Mesendoderm (in vitro differentiated cells): ENCODE data around the gene ARID1B.
"Not testable (repeated sequence)": the region's sequence is repeated elsewhere in the genome, so short reads cannot be mapped to it uniquely, and the experiment has no call there.

Source experiments
- DNase-seq: peaks from one replicate; pipeline ENCODE4 v3.0.0; 2013
- H2AK5ac ChIP-seq: 2 replicates; pipeline ENCODE4 v1.6.1; 2013; ENCODE audit warnings: low read length, inconsistent platforms
- H2BK120ac ChIP-seq: 2 replicates; pipeline ENCODE4 v1.6.1; 2013; ENCODE audit warnings: low read depth, mild to moderate bottlenecking, low read length, moderate library complexity, mixed read lengths
- H2BK15ac ChIP-seq: replicated peaks from 2 replicates; pipeline ENCODE4 v1.6.1; 2013; ENCODE audit warnings: low read depth, mild to moderate bottlenecking, moderate library complexity
- H2BK5ac ChIP-seq: 2 replicates; pipeline ENCODE4 v1.6.1; 2013; ENCODE audit warnings: low read length, inconsistent platforms
- H3K18ac ChIP-seq: 2 replicates; pipeline ENCODE4 v1.6.1; 2013; ENCODE audit warnings: mild to moderate bottlenecking, low read length, mixed read lengths
- H3K23ac ChIP-seq: one replicate; pipeline ENCODE4 v1.6.1; 2013; ENCODE audit warnings: low read length
- H3K27ac ChIP-seq: 2 replicates; pipeline ENCODE4 v1.5.1; 2013; ENCODE audit warnings: low read depth, mild to moderate bottlenecking, inconsistent platforms, low read length, moderate library complexity
- H3K27me3 ChIP-seq: 2 replicates; pipeline ENCODE4 v1.6.1; 2013; ENCODE audit warnings: low read length, control low read depth, mild to moderate bottlenecking, inconsistent platforms; ENCODE audit not compliant: insufficient read depth, poor library complexity
- H3K36me3 ChIP-seq: 2 replicates; pipeline ENCODE4 v1.6.1; 2013; ENCODE audit warnings: low read length, inconsistent platforms; ENCODE audit not compliant: control insufficient read depth, insufficient read depth
- H3K4ac ChIP-seq: one replicate; pipeline ENCODE4 v1.6.1; 2013; ENCODE audit warnings: low read depth, mild to moderate bottlenecking, low read length, moderate library complexity
- H3K4me1 ChIP-seq: 2 replicates; pipeline ENCODE4 v1.6.1; 2013; ENCODE audit warnings: low read depth, low read length, inconsistent platforms; ENCODE audit not compliant: control insufficient read depth
- H3K4me2 ChIP-seq: 2 replicates; pipeline ENCODE4 v1.6.1; 2013; ENCODE audit warnings: low read length
- H3K4me3 ChIP-seq: 2 replicates; pipeline ENCODE4 v1.5.1; 2013; ENCODE audit warnings: mild to moderate bottlenecking, low read length
- H3K56ac ChIP-seq: one replicate; pipeline ENCODE4 v1.6.1; 2013; ENCODE audit warnings: low read length
- H3K79me1 ChIP-seq: 2 replicates; pipeline ENCODE4 v1.6.1; 2013; ENCODE audit warnings: low read length, inconsistent platforms
- H3K79me2 ChIP-seq: 2 replicates; pipeline ENCODE4 v1.6.1; 2013; ENCODE audit warnings: mild to moderate bottlenecking, low read length; ENCODE audit not compliant: control insufficient read depth, insufficient read depth
- H3K9ac ChIP-seq: 2 replicates; pipeline ENCODE4 v1.6.1; 2013; ENCODE audit warnings: low read length, inconsistent platforms
- H4K5ac ChIP-seq: one replicate; pipeline ENCODE4 v1.6.1; 2013; ENCODE audit warnings: low read length
- H4K8ac ChIP-seq: one replicate; pipeline ENCODE4 v1.6.1; 2013; ENCODE audit warnings: low read depth, mild to moderate bottlenecking, control low read depth, low read length, moderate library complexity
- WGBS: extraction: QIAGEN DNeasy Blood & Tissue Kit; methylation state at CpG from one replicate; pipeline ENCODE4 v1.1.7; 2013; ENCODE audit warnings: low lambda C conversion rate, missing lambda C conversion rate; ENCODE audit not compliant: insufficient coverage; ENCODE audit errors: extremely low coverage; 5-methylcytosine and 5-hydroxymethylcytosine counted together

ARID1B gene

GRCh38 chr6:156943816-156944215, 166.6 kb downstream of the ARID1B start:
- H2BK15ac ChIP-seq, result no peak overlapping the region
- peaks cover 3% of the 10 kb centered on the region for H3K4me1 ChIP-seq
- DNase-seq, result no peak
- no peak overlapping the region for H4K8ac ChIP-seq
- H3K27ac ChIP-seq, result peak overlapping the region; percentile 17
- no peak overlapping the region for H3K9ac ChIP-seq
- peaks cover 8% of the 10 kb centered on the region for H3K79me1 ChIP-seq
- H2AK5ac ChIP-seq, result no peak overlapping the region
- no peak overlapping the region for H2BK5ac ChIP-seq
- H3K4ac ChIP-seq, result no peak overlapping the region
- WGBS, result no CpG with 5 or more reads among the region's 4 CpGs
- H3K4me2 ChIP-seq, result no peak overlapping the region
- no peaks in the 10 kb centered on the region for H3K36me3 ChIP-seq
- H3K56ac ChIP-seq, result no peak overlapping the region
- no peak overlapping the region for H3K18ac ChIP-seq
- H4K5ac ChIP-seq, result no peak overlapping the region
- no peak overlapping the region for H2BK120ac ChIP-seq
- H3K27me3 ChIP-seq, result no peaks in the 10 kb centered on the region
- H3K4me3 ChIP-seq, result no peak overlapping the region
- no peak overlapping the region for H3K23ac ChIP-seq
- peaks cover 38% of the 10 kb centered on the region for H3K79me2 ChIP-seq

DNA sequence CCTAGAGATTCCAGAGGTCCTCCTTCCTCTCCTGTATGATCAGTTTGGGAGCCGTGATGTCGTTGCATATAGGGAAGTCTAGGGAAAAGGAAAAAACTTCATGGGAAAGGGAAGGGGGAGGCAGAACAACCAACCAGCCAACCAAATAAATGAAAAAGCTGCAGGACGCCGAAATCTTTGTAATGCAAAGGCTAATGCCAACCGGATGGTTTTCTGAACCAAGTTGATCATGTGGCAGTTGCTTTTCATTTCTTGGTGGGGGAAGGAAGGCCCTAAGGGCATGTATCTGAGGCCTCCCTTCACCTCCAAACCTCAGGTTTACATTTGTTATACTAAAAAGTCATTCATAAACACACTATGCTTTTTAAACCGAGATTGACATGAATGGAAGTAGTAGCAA, 167.2 kb downstream of the ARID1B start:
- no CpG with 5 or more reads among the region's 6 CpGs for WGBS
- H3K56ac ChIP-seq, result no peak overlapping the region

GRCh38 chr6:156945789-156946172, 168.6 kb downstream of the ARID1B start:
- H2BK120ac ChIP-seq, H4K8ac ChIP-seq, H3K4me1 ChIP-seq, DNase-seq, H3K23ac ChIP-seq, H3K4me3 ChIP-seq, H3K56ac ChIP-seq, H2AK5ac ChIP-seq, H3K4me2 ChIP-seq, H4K5ac ChIP-seq, H3K27me3 ChIP-seq, H3K9ac ChIP-seq, H3K4ac ChIP-seq, H2BK5ac ChIP-seq, H3K18ac ChIP-seq, H2BK15ac ChIP-seq, H3K36me3 ChIP-seq, H3K27ac ChIP-seq: not testable (repeated sequence)
- no CpG with 5 or more reads among the region's 6 CpGs for WGBS
- Histone ChIP-seq H3K79me2 (peaks cover 35% of the 10 kb centered on the region), H3K79me1 (peaks cover 11% of the 10 kb centered on the region)

More for the DNA sequence above, 167.2 kb downstream of the ARID1B start:
- H4K5ac ChIP-seq, result no peak overlapping the region
- peaks cover 8% of the 10 kb centered on the region for H3K79me1 ChIP-seq
- H3K9ac ChIP-seq, result no peak overlapping the region
- no peak overlapping the region for H3K4me3 ChIP-seq
- no peak overlapping the region for H2BK15ac ChIP-seq
- H3K79me2 ChIP-seq, result peaks cover 38% of the 10 kb centered on the region
- no peak overlapping the region for H3K18ac ChIP-seq
- H3K23ac ChIP-seq, result no peak overlapping the region
- H3K4me1 ChIP-seq, result peaks cover 3% of the 10 kb centered on the region
- H3K27me3 ChIP-seq, result no peaks in the 10 kb centered on the region
- no peak for DNase-seq
- no peak overlapping the region for H2BK120ac ChIP-seq
- H3K4ac ChIP-seq, result no peak overlapping the region
- no peak overlapping the region for H3K4me2 ChIP-seq
- peak overlapping the region; percentile 17 for H3K27ac ChIP-seq
- no peak overlapping the region for H4K8ac ChIP-seq
- H2BK5ac ChIP-seq, result no peak overlapping the region
- no peaks in the 10 kb centered on the region for H3K36me3 ChIP-seq
- no peak overlapping the region for H2AK5ac ChIP-seq

- H2AK5ac ChIP-seq, result no peak overlapping the region
- H3K4me1 ChIP-seq, result peaks cover 3% of the 10 kb centered on the region
- no peaks in the 10 kb centered on the region for H3K27me3 ChIP-seq
- H2BK15ac ChIP-seq, result no peak overlapping the region
- H3K23ac ChIP-seq, result no peak overlapping the region
- H3K4me2 ChIP-seq, result no peak overlapping the region
- H3K18ac ChIP-seq, result no peak overlapping the region
- peak; percentile 46 for DNase-seq
- H3K9ac ChIP-seq, result no peak overlapping the region
- H2BK120ac ChIP-seq, result no peak overlapping the region
- peaks cover 32% of the 10 kb centered on the region for H3K79me2 ChIP-seq
- no peak overlapping the region for H3K4ac ChIP-seq
- H4K5ac ChIP-seq, result no peak overlapping the region
- H3K79me1 ChIP-seq, result peaks cover 11% of the 10 kb centered on the region
- no peak overlapping the region for H2BK5ac ChIP-seq
- no peak overlapping the region for H4K8ac ChIP-seq
- no peak overlapping the region for H3K56ac ChIP-seq
- no peak overlapping the region for H3K4me3 ChIP-seq
- no peaks in the 10 kb centered on the region for H3K36me3 ChIP-seq
- no CpG with 5 or more reads among the region's 7 CpGs for WGBS
- no peak overlapping the region for H3K27ac ChIP-seq
These were observed 169.3 kb downstream of the ARID1B start for GRCh38 chr6:156946370-156946936.

GRCh38 chr6:156948277-156948676, 171.1 kb downstream of the ARID1B start:
- Histone ChIP-seq H3K4me1 (peaks cover 3% of the 10 kb centered on the region), H3K27ac (no peak overlapping the region), H3K4me2 (no peak overlapping the region), H2AK5ac (no peak overlapping the region), H2BK15ac (no peak overlapping the region), H3K79me1 (peaks cover 12% of the 10 kb centered on the region), H3K23ac (no peak overlapping the region), H2BK5ac (no peak overlapping the region), H3K79me2 (peaks cover 33% of the 10 kb centered on the region), H2BK120ac (no peak overlapping the region), H4K8ac (no peak overlapping the region), H3K36me3 (no peaks in the 10 kb centered on the region), H3K27me3 (no peaks in the 10 kb centered on the region), H3K9ac (no peak overlapping the region), H3K4ac (no peak overlapping the region), H3K56ac (no peak overlapping the region), H3K4me3 (no peak overlapping the region), H3K18ac (no peak overlapping the region), H4K5ac (no peak overlapping the region)
- DNase-seq, result no peak
- no CpG with 5 or more reads among the region's 6 CpGs for WGBS

DNA sequence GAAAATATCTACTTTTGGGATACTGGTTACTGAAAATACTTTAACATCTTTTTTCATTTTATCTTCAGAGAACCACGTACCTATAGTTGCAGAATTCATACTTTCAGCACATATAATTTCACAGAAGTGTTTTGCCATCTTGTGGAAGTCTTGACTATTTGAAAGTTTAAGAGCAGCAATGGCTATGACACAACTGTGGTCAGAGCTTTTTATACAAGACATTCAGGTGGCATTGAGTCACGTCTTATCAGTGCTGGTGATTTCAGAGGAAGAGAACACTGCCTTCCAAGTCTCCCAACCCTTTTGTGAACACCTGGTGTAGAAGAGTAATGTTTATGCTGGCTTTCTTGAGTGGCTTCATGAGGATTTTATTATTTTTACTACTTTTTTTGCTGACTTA, 171.6 kb downstream of the ARID1B start:
- WGBS, result no CpG with 5 or more reads among the region's 2 CpGs

More for the DNA sequence above, 171.6 kb downstream of the ARID1B start:
- Histone ChIP-seq H3K9ac (no peak overlapping the region), H3K23ac (no peak overlapping the region), H4K8ac (no peak overlapping the region), H2BK15ac (no peak overlapping the region), H3K79me2 (peaks cover 32% of the 10 kb centered on the region), H3K4ac (no peak overlapping the region), H2BK5ac (no peak overlapping the region), H3K79me1 (peaks cover 12% of the 10 kb centered on the region), H2AK5ac (no peak overlapping the region), H4K5ac (no peak overlapping the region), H3K27ac (no peak overlapping the region), H3K4me2 (no peak overlapping the region), H3K36me3 (no peaks in the 10 kb centered on the region), H3K18ac (no peak overlapping the region), H3K56ac (no peak overlapping the region), H2BK120ac (no peak overlapping the region), H3K27me3 (no peaks in the 10 kb centered on the region), H3K4me3 (no peak overlapping the region), H3K4me1 (peaks cover 3% of the 10 kb centered on the region)
- peak; percentile 49 for DNase-seq
